ENCODE results near the gene PYY. TPM values are rescaled to one million over a fixed set of nuclear protein-coding genes. Genes with fewer than 3 reads are reported as not detected.

PYY gene
- not detected for total RNA-seq
- 0.26 TPM for total RNA-seq (2013)
- 0 to 0.14 (median 0) reads per million in 29 experiments for total RNA-seq

GRCh38 chr17:43953746-43954145 is at the start of gene PYY:
PYY (minus strand) TSS chr17:43953940; CDS start chr17:43953483, 457 bp downstream.
- no peaks in the 10 kb centered on the region for H3K9me3 Mint-ChIP-seq
- H3K4me1 Mint-ChIP-seq = peaks cover 2 to 4% (median 3%) of the 10 kb centered on the region in 3 donors
- POLR2A ChIA-PET = no interaction called here
- Histone ChIP-seq H3K4me3 (ENCODE audit: control insufficient read depth in 1 of 2, extremely low read depth in 1 of 2, low read length in 1 of 2) (no peak within 1 kb of the TSS), H3K4me1 (ENCODE audit: control insufficient read depth in 1 of 2, extremely low read depth in 1 of 2, insufficient read depth in 2 of 2, low read length in 2 of 2) (peaks cover 0 to 12% of the 10 kb centered on the region in 2 experiments), H3K9me3 (no peaks in the 10 kb centered on the region), H3K36me3 (ENCODE audit: control insufficient read depth in 2 of 2, extremely low read depth in 1 of 2, insufficient read depth in 1 of 2, low read length in 1 of 2) (no peaks in the 10 kb centered on the region), H3K27ac (ENCODE audit: low read length) (no peak within 1 kb of the TSS), H3K27me3 (replicated peaks in 1 of 2; ENCODE audit: control insufficient read depth in 2 of 2, extremely low read depth in 1 of 2, insufficient read depth in 2 of 2, low read length in 1 of 2) (peaks cover 5 to 75% of the 10 kb centered on the region in 2 experiments)
- no peak within 1 kb of the TSS for H3K27ac Mint-ChIP-seq
- peaks cover 34 to 67% of the 10 kb centered on the region in 2 donors for H3K27me3 Mint-ChIP-seq
- no peak within 1 kb of the TSS for H3K4me3 Mint-ChIP-seq
- ATAC-seq (replicated peaks in 1 of 4) = no peak
- CTCF ChIA-PET = no interaction called here
- no peak for DNase-seq
- no peaks in the 10 kb centered on the region for H3K36me3 Mint-ChIP-seq
- 100% methylated on average over 1 of the region's 11 CpGs for WGBS (ENCODE audit: insufficient coverage)

- DNase-seq = no peak
- no peaks in the 10 kb centered on the region for H3K9me3 ChIP-seq
- CTCF ChIA-PET = interaction anchor here in 1 of 2 donors (0.5 kb wide), 2 partner anchors 54 to 155 kb away, joined by 3 read pairs; no protein-coding TSS in a partner anchor
These were observed 48.6 kb upstream of the PYY start for GRCh38 chr17:44002141-44002848.

GRCh38 chr17:44001461-44001920 is 47.8 kb upstream of the PYY start:
- WGBS (ENCODE audit: insufficient coverage) = 80% methylated on average over 1 of the region's 2 CpGs
- Mint-ChIP-seq H3K4me3 (no peak overlapping the region), H3K36me3 (no peaks in the 10 kb centered on the region), H3K4me1 (peaks cover 7 to 13% (median 10%) of the 10 kb centered on the region in 3 donors), H3K27me3 (peaks cover 0 to 6% of the 10 kb centered on the region in 2 donors), H3K27ac (no peak overlapping the region), H3K9me3 (no peaks in the 10 kb centered on the region)
- DNase-seq (no peak), ATAC-seq (replicated peaks in 1 of 4) (no peak)
- ChIA-PET POLR2A (no interaction called here), CTCF (no interaction called here)
- H3K27me3 ChIP-seq (replicated peaks in 1 of 2; ENCODE audit: control insufficient read depth in 2 of 2, extremely low read depth in 1 of 2, insufficient read depth in 2 of 2, low read length in 1 of 2) = peaks cover 0 to 48% of the 10 kb centered on the region in 2 experiments
- H3K4me1 ChIP-seq (ENCODE audit: control insufficient read depth in 1 of 2, extremely low read depth in 1 of 2, insufficient read depth in 2 of 2, low read length in 2 of 2) = peaks cover 2 to 24% of the 10 kb centered on the region in 2 experiments
- no peak overlapping the region for H3K27ac ChIP-seq (ENCODE audit: low read length)
- H3K4me3 ChIP-seq (ENCODE audit: control insufficient read depth in 1 of 2, extremely low read depth in 1 of 2, low read length in 1 of 2) = no peak overlapping the region
- no peaks in the 10 kb centered on the region for H3K36me3 ChIP-seq (ENCODE audit: control insufficient read depth in 2 of 2, extremely low read depth in 1 of 2, insufficient read depth in 1 of 2, low read length in 1 of 2)
- H3K9me3 ChIP-seq = no peaks in the 10 kb centered on the region

More at GRCh38 chr17:44002141-44002848, 48.6 kb upstream of the PYY start:
- Mint-ChIP-seq H3K4me3 (no peak overlapping the region), H3K27me3 (peaks cover 0 to 5% of the 10 kb centered on the region in 2 donors), H3K36me3 (no peaks in the 10 kb centered on the region), H3K9me3 (no peaks in the 10 kb centered on the region), H3K27ac (peak overlapping the region in 1 of 2 donors; percentile 11), H3K4me1 (peaks cover 13 to 19% (median 14%) of the 10 kb centered on the region in 3 donors)
- POLR2A ChIA-PET = no interaction called here
- peaks cover 0 to 53% of the 10 kb centered on the region in 2 experiments for H3K27me3 ChIP-seq (replicated peaks in 1 of 2; ENCODE audit: control insufficient read depth in 2 of 2, extremely low read depth in 1 of 2, insufficient read depth in 2 of 2, low read length in 1 of 2)
- H3K4me3 ChIP-seq (ENCODE audit: control insufficient read depth in 1 of 2, extremely low read depth in 1 of 2, low read length in 1 of 2) = no peak overlapping the region
- ATAC-seq (replicated peaks in 1 of 4) = no peak
- WGBS (ENCODE audit: insufficient coverage) = 86% methylated on average over 6 of the region's 9 CpGs
- no peaks in the 10 kb centered on the region for H3K36me3 ChIP-seq (ENCODE audit: control insufficient read depth in 2 of 2, extremely low read depth in 1 of 2, insufficient read depth in 1 of 2, low read length in 1 of 2)
- H3K4me1 ChIP-seq (ENCODE audit: control insufficient read depth in 1 of 2, extremely low read depth in 1 of 2, insufficient read depth in 2 of 2, low read length in 2 of 2) = peaks cover 5 to 30% of the 10 kb centered on the region in 2 experiments
- H3K27ac ChIP-seq (ENCODE audit: low read length) = no peak overlapping the region

DNA sequence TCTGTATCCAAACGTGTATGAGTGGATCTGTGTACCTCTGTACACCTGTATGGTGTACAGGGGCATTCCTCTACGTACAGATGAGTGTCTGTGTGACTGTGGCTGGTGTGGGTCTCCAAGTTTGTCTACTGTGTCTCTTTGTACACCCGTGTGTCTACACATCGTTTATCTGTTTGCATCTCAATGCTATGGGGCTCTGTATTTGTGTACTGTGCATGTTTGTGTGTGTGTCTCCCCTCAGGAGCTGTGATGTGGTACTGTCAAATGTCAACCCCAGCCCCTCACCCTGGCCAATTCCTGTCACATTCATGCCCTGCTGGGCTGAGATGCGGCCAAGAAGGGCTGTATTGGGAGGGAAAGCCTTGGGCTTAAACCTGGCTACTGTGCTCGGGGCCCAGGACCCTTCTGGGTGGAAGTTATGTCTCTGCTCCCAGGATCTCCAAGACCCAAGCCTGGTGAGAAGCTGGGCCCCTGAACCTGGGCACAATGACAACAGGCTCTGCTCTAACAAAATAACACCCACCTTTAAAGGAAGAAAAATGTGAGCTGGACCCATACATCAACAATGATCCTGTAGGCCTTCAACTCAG is 47.2 kb upstream of the PYY start:
- ATAC-seq (replicated peaks in 1 of 4) = no peak
- Histone ChIP-seq H3K9me3 (no peaks in the 10 kb centered on the region), H3K27me3 (replicated peaks in 1 of 2; ENCODE audit: control insufficient read depth in 2 of 2, extremely low read depth in 1 of 2, insufficient read depth in 2 of 2, low read length in 1 of 2) (peaks cover 0 to 48% of the 10 kb centered on the region in 2 experiments), H3K4me3 (ENCODE audit: control insufficient read depth in 1 of 2, extremely low read depth in 1 of 2, low read length in 1 of 2) (no peak overlapping the region), H3K4me1 (ENCODE audit: control insufficient read depth in 1 of 2, extremely low read depth in 1 of 2, insufficient read depth in 2 of 2, low read length in 2 of 2) (peaks cover 2 to 18% of the 10 kb centered on the region in 2 experiments), H3K27ac (ENCODE audit: low read length) (no peak overlapping the region), H3K36me3 (ENCODE audit: control insufficient read depth in 2 of 2, extremely low read depth in 1 of 2, insufficient read depth in 1 of 2, low read length in 1 of 2) (no peaks in the 10 kb centered on the region)
- 59% methylated on average over 2 of the region's 6 CpGs for WGBS (ENCODE audit: insufficient coverage)
- no peak overlapping the region for H3K27ac Mint-ChIP-seq
- H3K27me3 Mint-ChIP-seq = peaks cover 2 to 9% of the 10 kb centered on the region in 2 donors
- POLR2A ChIA-PET = interaction anchor here (0.6 to 0.7 kb wide), 2 partner anchors 221 to 837 kb away, joined by 4 to 5 read pairs; no protein-coding TSS in a partner anchor
- CTCF ChIA-PET = no interaction called here
- no peaks in the 10 kb centered on the region for H3K9me3 Mint-ChIP-seq
- peaks cover 2 to 8% (median 5%) of the 10 kb centered on the region in 3 donors for H3K4me1 Mint-ChIP-seq
- H3K36me3 Mint-ChIP-seq = no peaks in the 10 kb centered on the region
- no peak overlapping the region for H3K4me3 Mint-ChIP-seq
- DNase-seq = no peak

DNA sequence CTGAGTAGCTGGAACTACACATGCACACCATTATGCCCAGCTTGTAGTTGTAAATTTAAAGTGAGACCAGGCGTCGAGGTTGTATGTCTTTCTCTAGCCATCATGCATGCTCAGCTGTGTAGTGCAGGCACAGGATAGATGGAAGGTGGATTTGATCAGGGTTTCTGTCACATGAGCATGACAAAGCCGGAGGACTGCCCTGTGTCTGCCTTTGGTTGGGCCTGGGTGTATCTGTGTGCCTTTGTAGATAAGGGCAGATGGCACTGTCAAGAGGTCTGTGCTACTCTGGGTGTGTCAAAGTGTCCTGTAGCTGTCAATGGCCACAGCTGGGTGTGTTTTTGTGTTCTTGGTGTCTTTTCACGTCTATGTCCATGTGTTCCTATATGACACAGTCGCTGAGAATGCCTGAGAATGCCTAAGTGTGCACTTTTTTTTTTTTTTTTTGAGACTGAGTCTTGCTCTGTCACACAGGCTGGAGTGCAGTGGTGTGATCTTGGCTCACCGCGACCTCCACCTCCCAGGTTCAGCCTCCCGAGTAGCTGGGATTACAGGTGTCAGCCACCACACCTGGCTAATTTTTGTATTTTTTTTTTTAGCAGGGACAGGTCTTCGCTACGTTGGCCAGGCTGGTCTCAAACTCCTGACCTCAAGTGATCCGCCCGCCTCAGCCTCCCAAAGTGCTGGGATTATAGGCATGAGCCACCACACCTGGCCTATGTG is 46.6 kb upstream of the PYY start:
- peaks cover 4 to 14% of the 10 kb centered on the region in 2 donors for H3K27me3 Mint-ChIP-seq
- H3K9me3 Mint-ChIP-seq = no peaks in the 10 kb centered on the region
- no peaks in the 10 kb centered on the region for H3K36me3 ChIP-seq (ENCODE audit: control insufficient read depth in 2 of 2, extremely low read depth in 1 of 2, insufficient read depth in 1 of 2, low read length in 1 of 2)
- no peak for ATAC-seq (replicated peaks in 1 of 4)
- H3K4me1 ChIP-seq (ENCODE audit: control insufficient read depth in 1 of 2, extremely low read depth in 1 of 2, insufficient read depth in 2 of 2, low read length in 2 of 2) = peaks cover under 1 to 12% of the 10 kb centered on the region in 2 experiments
- POLR2A ChIA-PET = interaction anchor here (0.5 to 0.7 kb wide), 3 partner anchors 221 to 1752 kb away, joined by 4 to 5 read pairs (median 4); no protein-coding TSS in a partner anchor
- H3K4me3 ChIP-seq (ENCODE audit: control insufficient read depth in 1 of 2, extremely low read depth in 1 of 2, low read length in 1 of 2) = no peak overlapping the region
- DNase-seq = no peak
- H3K36me3 Mint-ChIP-seq = no peaks in the 10 kb centered on the region
- no peaks in the 10 kb centered on the region for H3K9me3 ChIP-seq
- H3K27me3 ChIP-seq (replicated peaks in 1 of 2; ENCODE audit: control insufficient read depth in 2 of 2, extremely low read depth in 1 of 2, insufficient read depth in 2 of 2, low read length in 1 of 2) = peaks cover 0 to 48% of the 10 kb centered on the region in 2 experiments
- 84% methylated on average over 7 of the region's 12 CpGs for WGBS (ENCODE audit: insufficient coverage)
- H3K27ac Mint-ChIP-seq = no peak overlapping the region
- no peak overlapping the region for H3K27ac ChIP-seq (ENCODE audit: low read length)
- CTCF ChIA-PET = no interaction called here
- H3K4me3 Mint-ChIP-seq = no peak overlapping the region
- peaks cover 0 to 7% (median 2%) of the 10 kb centered on the region in 3 donors for H3K4me1 Mint-ChIP-seq

DNA sequence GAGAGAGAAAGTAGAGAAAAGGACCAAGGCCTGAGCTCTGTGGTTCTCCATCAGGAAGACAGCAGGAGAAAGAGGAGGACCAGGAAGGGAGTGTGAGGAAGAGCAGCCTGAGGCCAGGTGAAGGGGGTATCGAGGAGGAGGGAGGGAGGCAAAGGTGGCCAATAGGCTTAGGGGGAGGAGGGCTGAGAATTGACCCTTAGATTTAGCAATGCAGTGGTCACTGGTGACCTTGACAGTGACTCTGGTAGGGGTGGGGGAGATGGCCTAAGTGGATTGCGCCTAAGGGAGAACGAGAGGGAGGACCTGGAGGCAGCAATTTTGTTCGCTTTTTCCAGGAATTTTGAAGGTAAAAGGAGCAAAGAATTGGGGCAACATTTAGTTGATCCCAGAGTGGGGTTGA is 45.3 kb upstream of the PYY start:
- no peaks in the 10 kb centered on the region for H3K36me3 ChIP-seq (ENCODE audit: control insufficient read depth in 2 of 2, extremely low read depth in 1 of 2, insufficient read depth in 1 of 2, low read length in 1 of 2)
- CTCF ChIA-PET = interaction anchor here in 1 of 2 donors (0.6 kb wide), 1 partner anchor 19 kb away, joined by 3 read pairs; no protein-coding TSS in a partner anchor
- no peak overlapping the region for H3K4me3 Mint-ChIP-seq
- H3K27me3 Mint-ChIP-seq = peaks cover 7 to 19% of the 10 kb centered on the region in 2 donors
- DNase-seq (no peak), ATAC-seq (replicated peaks in 1 of 4) (no peak)
- H3K27ac Mint-ChIP-seq = no peak overlapping the region
- no peak overlapping the region for H3K27ac ChIP-seq (ENCODE audit: low read length)
- WGBS (ENCODE audit: insufficient coverage) = 91% methylated on average over 4 of the region's 4 CpGs
- H3K27me3 ChIP-seq (replicated peaks in 1 of 2; ENCODE audit: control insufficient read depth in 2 of 2, extremely low read depth in 1 of 2, insufficient read depth in 2 of 2, low read length in 1 of 2) = peaks cover 0 to 49% of the 10 kb centered on the region in 2 experiments
- no peaks in the 10 kb centered on the region for H3K9me3 ChIP-seq
- POLR2A ChIA-PET = interaction anchor here (0.6 to 0.8 kb wide), 3 partner anchors 8 to 143 kb away, joined by 3 to 4 read pairs (median 3); no protein-coding TSS in a partner anchor
- no peak overlapping the region for H3K4me3 ChIP-seq (ENCODE audit: control insufficient read depth in 1 of 2, extremely low read depth in 1 of 2, low read length in 1 of 2)
- H3K36me3 Mint-ChIP-seq = no peaks in the 10 kb centered on the region
- H3K4me1 ChIP-seq (ENCODE audit: control insufficient read depth in 1 of 2, extremely low read depth in 1 of 2, insufficient read depth in 2 of 2, low read length in 2 of 2) = peaks cover 0 to 9% of the 10 kb centered on the region in 2 experiments
- H3K4me1 Mint-ChIP-seq = peaks cover 0 to 9% (median 0%) of the 10 kb centered on the region in 3 donors
- H3K9me3 Mint-ChIP-seq = no peaks in the 10 kb centered on the region
